Retinal pigment epithelial cell (primary cell): ENCODE results near the gene LRRC23.
"Not testable (repeated sequence)": the region's sequence is repeated elsewhere in the genome, so short reads cannot be mapped to it uniquely, and the experiment has no call there.

Experiments
- DNase-seq: peaks from one replicate; pipeline ENCODE4 v3.0.0-alpha.2; 2010; ENCODE audit warnings: low read depth
- H3K4me3 ChIP-seq: 2 replicates; pipeline ENCODE4 v1.5.1; 2011; ENCODE audit warnings: mild to moderate bottlenecking, low read length, control low read depth, moderate library complexity
- TF ChIP-seq, protein P1 (sequence below): conservative IDR thresholded peaks from 2 replicates; pipeline ENCODE4 v1.5.1; 2011; ENCODE audit warnings: low read depth, low read length, control low read depth, inconsistent platforms

Gene LRRC23

DNA sequence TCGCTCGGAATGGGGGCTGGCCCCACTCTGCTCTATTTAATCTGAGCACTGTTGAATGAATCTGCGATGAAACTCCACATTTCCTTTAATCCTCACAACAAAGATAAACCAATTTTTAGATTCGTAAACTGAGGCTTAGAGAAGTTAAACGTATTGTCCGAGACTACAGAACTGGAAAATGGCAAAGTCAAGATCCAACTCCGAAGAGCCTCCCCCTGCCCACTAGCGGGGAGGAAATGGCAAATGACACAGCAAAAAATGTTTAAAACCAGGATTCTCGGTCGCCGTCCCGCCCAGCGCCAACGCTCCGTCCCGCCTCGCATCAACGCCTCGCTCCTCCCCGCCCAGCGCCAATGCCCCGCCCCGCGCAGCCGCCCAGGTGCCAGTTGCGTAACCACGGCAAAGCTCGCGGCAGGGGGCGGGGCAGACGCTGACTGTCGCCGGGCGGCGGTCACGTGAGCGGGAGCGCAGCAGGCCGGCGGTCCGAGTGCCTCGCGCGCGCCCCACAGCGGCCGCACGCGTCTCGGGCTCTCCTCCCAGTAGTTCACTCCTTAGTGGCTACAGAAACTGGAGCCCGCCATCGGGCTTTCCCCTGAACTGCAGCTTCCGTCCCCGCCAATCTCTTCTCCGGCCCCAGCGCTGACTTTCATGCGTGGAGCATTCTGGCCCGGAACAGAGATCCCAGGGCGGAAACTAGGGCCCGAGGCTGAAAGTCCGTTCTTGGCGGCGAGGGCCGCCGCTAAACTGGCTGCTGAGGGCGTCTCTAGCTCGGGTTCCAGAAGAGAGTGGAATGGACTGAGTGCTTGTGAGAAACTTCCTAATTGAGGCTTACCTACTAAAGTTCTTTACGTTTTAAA lies 13.6 kb upstream of the LRRC23 start:
- peak; percentile 76 for DNase-seq
- H3K4me3 ChIP-seq, result peak overlapping the region; percentile 47
- TF ChIP-seq, protein P1, sequence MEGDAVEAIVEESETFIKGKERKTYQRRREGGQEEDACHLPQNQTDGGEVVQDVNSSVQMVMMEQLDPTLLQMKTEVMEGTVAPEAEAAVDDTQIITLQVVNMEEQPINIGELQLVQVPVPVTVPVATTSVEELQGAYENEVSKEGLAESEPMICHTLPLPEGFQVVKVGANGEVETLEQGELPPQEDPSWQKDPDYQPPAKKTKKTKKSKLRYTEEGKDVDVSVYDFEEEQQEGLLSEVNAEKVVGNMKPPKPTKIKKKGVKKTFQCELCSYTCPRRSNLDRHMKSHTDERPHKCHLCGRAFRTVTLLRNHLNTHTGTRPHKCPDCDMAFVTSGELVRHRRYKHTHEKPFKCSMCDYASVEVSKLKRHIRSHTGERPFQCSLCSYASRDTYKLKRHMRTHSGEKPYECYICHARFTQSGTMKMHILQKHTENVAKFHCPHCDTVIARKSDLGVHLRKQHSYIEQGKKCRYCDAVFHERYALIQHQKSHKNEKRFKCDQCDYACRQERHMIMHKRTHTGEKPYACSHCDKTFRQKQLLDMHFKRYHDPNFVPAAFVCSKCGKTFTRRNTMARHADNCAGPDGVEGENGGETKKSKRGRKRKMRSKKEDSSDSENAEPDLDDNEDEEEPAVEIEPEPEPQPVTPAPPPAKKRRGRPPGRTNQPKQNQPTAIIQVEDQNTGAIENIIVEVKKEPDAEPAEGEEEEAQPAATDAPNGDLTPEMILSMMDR, result peak; percentile 65

DNA sequence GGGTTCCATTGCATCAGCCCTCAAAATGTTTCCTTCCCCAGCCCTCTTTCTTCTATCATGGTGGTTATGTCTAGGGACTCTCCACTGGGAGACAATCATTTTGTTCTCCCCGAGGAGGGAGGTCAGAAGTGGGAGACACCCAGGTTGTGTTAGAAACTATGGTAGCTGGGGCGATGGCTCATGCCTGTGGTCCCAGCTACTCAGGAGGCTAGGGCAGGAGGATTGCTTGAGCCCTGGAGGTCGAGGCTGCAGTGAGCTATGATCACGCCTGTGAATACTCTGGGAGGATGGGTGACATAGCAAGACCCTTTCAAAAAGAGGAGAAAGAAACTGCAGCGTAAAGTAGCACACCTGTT lies 13.0 kb upstream of the LRRC23 start:
- DNase-seq, result no peak
- TF ChIP-seq, protein P1, result no peak
- peak overlapping the region; percentile 47 for H3K4me3 ChIP-seq

DNA sequence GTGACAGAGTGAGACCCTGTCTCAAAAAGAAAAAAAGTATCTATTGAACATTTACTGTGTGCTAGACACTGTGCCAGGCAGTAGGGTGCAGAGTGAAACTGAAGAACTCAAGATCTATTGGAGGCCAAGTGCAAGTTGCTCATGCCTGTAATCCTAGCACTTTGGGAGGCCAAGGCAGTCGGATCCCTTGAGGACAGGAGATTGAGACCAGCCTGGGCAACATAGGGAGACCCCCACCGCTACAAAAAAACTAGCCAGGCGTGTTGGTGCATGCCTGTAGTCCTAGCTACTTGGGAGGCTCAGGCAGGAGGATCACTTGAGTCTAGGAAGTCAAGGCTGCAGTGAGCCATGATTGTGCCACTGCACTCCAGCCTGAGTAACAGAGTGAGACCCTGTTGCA lies 11.9 kb upstream of the LRRC23 start:
- not testable (repeated sequence) for DNase-seq, H3K4me3 ChIP-seq

DNA sequence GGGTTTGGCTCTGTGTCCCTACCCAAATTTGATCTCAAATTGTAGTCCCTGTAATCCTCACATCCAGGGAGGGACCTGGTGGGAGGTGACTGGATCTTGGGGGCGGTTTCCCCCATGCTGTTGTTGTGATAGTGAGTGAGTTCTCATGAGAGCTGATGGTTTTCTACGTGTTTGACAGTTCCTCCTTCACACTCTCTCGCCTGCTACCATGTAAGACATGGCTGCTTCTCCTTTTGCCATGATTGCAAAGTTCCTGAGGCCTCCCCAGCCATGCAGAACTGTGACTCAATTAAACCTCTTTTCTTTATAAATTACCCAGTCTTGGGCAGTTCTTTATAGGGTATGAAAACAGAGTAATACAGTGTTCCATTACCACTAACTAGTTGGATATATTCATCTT lies 10.3 kb upstream of the LRRC23 start:
- TF ChIP-seq, protein P1, result no peak
- no peak for DNase-seq
- no peak overlapping the region for H3K4me3 ChIP-seq

DNA sequence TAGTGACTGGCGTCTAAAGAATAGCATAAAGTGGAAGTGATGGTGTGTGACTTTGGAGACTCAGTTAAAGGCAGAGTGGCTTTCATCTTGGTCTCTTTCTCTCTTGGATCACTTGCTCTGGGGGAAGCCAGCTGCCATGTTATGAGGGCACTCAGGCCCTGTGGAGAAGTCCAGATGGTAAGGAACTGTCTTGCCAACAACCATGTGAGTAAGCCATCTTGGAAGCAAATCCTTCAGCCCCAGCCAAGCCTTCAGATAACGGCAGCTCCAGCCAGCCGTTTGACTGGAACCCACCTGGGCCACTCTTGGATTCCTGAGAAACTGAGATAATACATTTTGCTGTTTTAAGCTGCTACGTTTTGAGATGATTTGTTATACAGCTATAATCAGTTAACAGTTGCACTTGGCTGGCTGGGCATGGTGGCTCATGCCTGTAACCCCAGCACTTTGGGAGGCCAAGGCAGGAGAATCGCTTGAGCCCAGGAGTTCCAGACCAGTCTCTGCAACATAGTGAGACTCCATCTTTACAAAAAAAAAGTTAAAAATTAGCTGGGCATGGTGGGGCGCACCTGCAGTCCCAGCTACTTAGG lies 7.7 kb upstream of the LRRC23 start:
- no peak overlapping the region for H3K4me3 ChIP-seq
- no peak for DNase-seq
- TF ChIP-seq, protein P1, result no peak

DNA sequence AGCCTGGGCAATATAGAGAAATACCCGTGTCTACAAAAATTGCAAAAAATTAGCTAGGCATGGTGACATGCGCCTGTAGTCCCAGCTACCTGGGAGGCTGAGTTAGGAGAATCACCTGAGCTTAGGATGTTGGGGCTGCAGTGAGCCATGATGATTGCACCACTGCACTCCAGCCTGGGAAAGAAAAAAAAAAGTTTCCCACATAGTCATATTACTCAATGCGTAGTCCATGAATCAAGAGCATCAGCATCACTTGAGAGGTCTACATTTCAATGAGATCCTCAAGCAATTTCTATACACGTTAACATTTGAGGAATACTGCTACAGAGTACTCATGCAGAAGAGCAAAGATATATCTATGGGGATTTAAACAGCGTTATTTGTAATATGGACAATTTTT lies 5.2 kb upstream of the LRRC23 start:
- TF ChIP-seq, protein P1, result no peak
- DNase-seq, result no peak
- no peak overlapping the region for H3K4me3 ChIP-seq

DNA sequence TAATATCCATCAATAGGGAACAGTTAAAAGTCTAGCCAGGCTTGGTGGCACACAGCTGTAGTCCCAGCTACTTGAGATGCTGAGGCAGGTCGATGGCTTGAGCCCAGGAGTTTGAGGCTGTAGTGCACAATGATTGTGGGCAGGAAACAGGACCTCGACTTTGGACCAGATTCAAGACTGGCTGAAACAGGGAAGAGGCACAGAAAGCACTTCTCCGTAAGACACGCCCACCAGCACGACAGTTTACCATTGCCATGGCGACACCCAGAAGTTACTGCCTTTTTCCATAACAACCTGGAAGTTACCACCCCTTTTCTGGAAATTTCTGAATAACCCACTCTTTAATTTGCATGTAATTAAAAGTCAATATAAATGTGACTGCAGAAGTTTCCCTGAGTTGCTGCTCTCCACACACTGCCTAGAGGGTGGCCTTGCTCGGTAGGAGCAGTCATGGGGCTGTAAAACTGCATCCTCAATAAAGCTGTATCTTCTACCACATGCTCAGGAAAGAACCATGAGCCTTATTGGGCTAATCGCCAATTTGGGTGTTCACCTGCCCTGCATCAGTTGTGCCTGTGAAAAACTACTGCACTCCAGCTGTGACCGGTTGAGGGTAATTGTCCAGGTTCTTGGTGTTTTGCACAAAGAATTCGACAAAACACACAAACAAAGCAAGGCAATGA lies 4.6 kb upstream of the LRRC23 start:
- TF ChIP-seq, protein P1, result no peak
- no peak for DNase-seq
- no peak overlapping the region for H3K4me3 ChIP-seq
